Spleen (tissue), 11 donors: ENCODE measurements around the gene HNRNPD. TPM values are rescaled to one million over a fixed set of nuclear protein-coding genes. Genes with fewer than 3 reads are reported as not detected.

Experiments
- DNase-seq: peaks from one replicate; pipeline ENCODE4 v3.0.0-alpha.2; 2020
- H3K27ac ChIP-seq, 8 donors: fragments of 200-600 bp; sonication (generic) in 7 of 8; 1 replicate in 4 of 8; 2 replicates in 4 of 8; pipeline versions ENCODE4 v1.5.0 to v1.8.0; 2016 to 2021; ENCODE audit warnings: inconsistent platforms in 4 of 8, mild to moderate bottlenecking in 4 of 8, moderate library complexity in 1 of 8
- H3K27me3 ChIP-seq, 7 donors: fragments of 200-600 bp; sonication (generic) in 6 of 7; replicated peaks in 1 of 7; 1 replicate in 4 of 7; 2 replicates in 3 of 7; pipeline versions ENCODE4 v1.5.0 to v1.8.0; 2016 to 2021; ENCODE audit warnings: inconsistent platforms in 3 of 7, mild to moderate bottlenecking in 1 of 7
- H3K36me3 ChIP-seq, 6 donors: fragments of 200-600 bp; sonication (generic) in 5 of 6; 1 replicate in 4 of 6; 2 replicates in 2 of 6; pipeline versions ENCODE4 v1.5.0 to v1.8.0; 2016 to 2021; ENCODE audit warnings: inconsistent platforms in 2 of 6
- H3K4me1 ChIP-seq, 6 donors: fragments of 200-600 bp; sonication (generic) in 5 of 6; 1 replicate in 3 of 6; 2 replicates in 3 of 6; pipeline versions ENCODE4 v1.5.0 to v1.8.0; 2016 to 2021; ENCODE audit warnings: inconsistent platforms in 3 of 6
- H3K4me3 ChIP-seq, 8 donors: fragments of 200-600 bp; sonication (generic) in 7 of 8; 1 replicate in 4 of 8; 2 replicates in 4 of 8; pipeline versions ENCODE4 v1.5.0 to v1.8.0; 2016 to 2021; ENCODE audit warnings: inconsistent platforms in 4 of 8, mild to moderate bottlenecking in 4 of 8, moderate library complexity in 2 of 8
- H3K9me3 ChIP-seq, 8 donors: fragments of 200-600 bp; sonication (generic) in 7 of 8; 1 replicate in 4 of 8; 2 replicates in 4 of 8; pipeline versions ENCODE4 v1.5.0 to v1.8.0; 2016 to 2021; ENCODE audit warnings: inconsistent platforms in 4 of 8
- CTCF ChIP-seq, 11 experiments: fragments of 200-600 bp in 7 of 11; fragments of 450-650 bp in 4 of 11; sonication (generic) in 4 of 11; IDR thresholded peaks in 8 of 11; conservative IDR thresholded peaks in 3 of 11; 1 replicate in 7 of 11; 2 replicates in 4 of 11; pipeline versions ENCODE4 v1.4.0 to v1.8.0; 2016 to 2021; ENCODE audit warnings: antibody characterized with exemption in 11 of 11, inconsistent platforms in 4 of 11, mild to moderate bottlenecking in 1 of 11
- POLR2A ChIP-seq, 3 donors: fragments of 450-650 bp; IDR thresholded peaks; one replicate each; pipeline ENCODE4 v1.5.1; 2017; ENCODE audit warnings: antibody characterized with exemption in 3 of 3, mild to moderate bottlenecking in 1 of 3
- POLR2AphosphoS5 ChIP-seq, 3 donors: sonication (generic); formaldehyde crosslinking; IDR thresholded peaks; one replicate each; pipeline ENCODE4 v1.5.1; 2017; ENCODE audit warnings: antibody characterized with exemption in 3 of 3
- WGBS, 5 donors: extraction: QIAGEN DNeasy Blood & Tissue Kit in 3 of 5; methylation state at CpG; one replicate each; pipeline versions ENCODE4 v1.1.5 to v1.1.7; 2013 to 2018; 5-methylcytosine and 5-hydroxymethylcytosine counted together
- intact Hi-C: fragments of 100-400 bp; cut with DNase I; formaldehyde crosslinking; loops from one replicate; pipeline ENCODE4 v1.15.0; 2023; ENCODE audit warnings: low total_unique reads
- polyA plus RNA-seq, 3 donors: library from polyadenylated mRNA; stranded (reverse); fragments of 200-250 nt; gene quantifications; one replicate each; pipeline ENCODE4 v1.2.1, GENCODE V29; 2013
- total RNA-seq, 7 donors: library from RNA; depleted of rRNA in 3 of 7; stranded (reverse); fragments of >200 nt in 3 of 7; fragmentation: NEBNext Ultra II Directional in 4 of 7; extraction: Animal tissue kit (Norgen Biotek cat#: 25700) in 4 of 7; gene quantifications; one replicate each; pipeline versions ENCODE4 v1.1.0 to v1.2.1, GENCODE V29; 2016 to 2021
- donor health status: healthy with polysubstance abuse.
- donor health status: DM: no; HTN: no; CAD: no; lungs with moderate emphysema.
- donor health status: DM: no; HTN: no; CAD: no.
- donor health status: Bipolar disorder and iron deficiency.
- donor health status: healthy.
- donor health status: DM: no; HTN: no; CAD: no.
- donor health status: DM: yes; HTN: yes; CAD: no.

HNRNPD gene
- total and polyA plus RNA-seq, 10 donors, result 135 to 208 (median 184) TPM

DNA sequence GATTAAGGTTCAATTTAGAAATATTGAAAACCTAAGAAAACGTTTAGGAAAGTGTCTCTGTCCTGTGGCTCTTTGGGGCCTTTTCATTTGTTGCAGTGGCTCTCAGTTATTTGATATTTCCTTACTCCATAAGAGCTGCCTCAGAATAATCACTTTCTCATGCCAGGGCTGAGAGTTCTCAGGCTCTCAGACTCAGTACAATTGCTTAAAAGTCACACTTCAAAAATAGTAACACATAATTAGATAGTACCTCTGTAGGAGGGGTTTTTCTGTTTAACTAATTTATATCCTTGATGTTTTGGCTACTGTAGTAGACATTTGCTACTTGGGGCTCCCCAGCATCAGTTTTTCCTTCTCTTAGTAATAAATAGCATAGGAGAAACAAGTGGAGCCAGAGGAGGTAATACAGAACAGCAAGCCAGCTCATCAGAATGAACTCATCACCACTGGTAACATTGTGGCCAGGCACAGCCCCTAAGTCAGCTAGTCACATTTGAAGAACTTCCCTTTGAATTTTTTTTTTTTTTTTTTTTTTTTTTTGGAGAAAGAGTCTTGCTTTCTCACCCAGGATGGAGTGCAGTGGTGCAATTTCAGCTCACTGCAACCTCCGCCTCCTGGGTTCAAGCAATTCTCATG lies 8.0 kb upstream of the HNRNPD start:
- H3K4me1 ChIP-seq, result peaks cover 0 to 17% (median 0%) of the 10 kb centered on the region in 6 donors
- no peaks in the 10 kb centered on the region for H3K36me3 ChIP-seq
- no peaks in the 10 kb centered on the region for H3K27me3 ChIP-seq
- H3K4me3 ChIP-seq, result no peak overlapping the region
- H3K27ac ChIP-seq, result no peak overlapping the region
- WGBS, 5 donors, result 86 to 94% (median 88%) methylated on average over 2 of the region's 2 CpGs
- intact Hi-C loops, result no loop called here
- peaks cover 0 to 15% (median 0%) of the 10 kb centered on the region in 8 donors for H3K9me3 ChIP-seq
- DNase-seq, result no peak
- no peak for TF ChIP-seq CTCF (IDR thresholded peaks at IDR 0.05 in 8 of 11, conservative IDR thresholded peaks at IDR 0.05 in 3 of 11)
- TF ChIP-seq POLR2AphosphoS5 (IDR thresholded peaks at IDR 0.05), result no peak
- no peak for TF ChIP-seq POLR2A (IDR thresholded peaks at IDR 0.05)

- DNase-seq, result no peak
- no peak overlapping the region for H3K27ac ChIP-seq
- intact Hi-C loops, result no loop called here
- H3K36me3 ChIP-seq, result no peaks in the 10 kb centered on the region
- H3K4me3 ChIP-seq, result no peak overlapping the region
- WGBS, 5 donors, result 83 to 99% (median 97%) methylated on average over 3 of the region's 3 CpGs
- peaks cover 0 to 13% (median 0%) of the 10 kb centered on the region in 8 donors for H3K9me3 ChIP-seq
- H3K27me3 ChIP-seq, result no peaks in the 10 kb centered on the region
- peaks cover 2 to 22% (median 4%) of the 10 kb centered on the region in 6 donors for H3K4me1 ChIP-seq
- TF ChIP-seq POLR2AphosphoS5 (IDR thresholded peaks at IDR 0.05), result no peak
- no peak for TF ChIP-seq POLR2A (IDR thresholded peaks at IDR 0.05)
- no peak for TF ChIP-seq CTCF (IDR thresholded peaks at IDR 0.05 in 8 of 11, conservative IDR thresholded peaks at IDR 0.05 in 3 of 11)
Measured at GRCh38 chr4:82381235-82381634, 7.4 kb upstream of the HNRNPD start.

DNA sequence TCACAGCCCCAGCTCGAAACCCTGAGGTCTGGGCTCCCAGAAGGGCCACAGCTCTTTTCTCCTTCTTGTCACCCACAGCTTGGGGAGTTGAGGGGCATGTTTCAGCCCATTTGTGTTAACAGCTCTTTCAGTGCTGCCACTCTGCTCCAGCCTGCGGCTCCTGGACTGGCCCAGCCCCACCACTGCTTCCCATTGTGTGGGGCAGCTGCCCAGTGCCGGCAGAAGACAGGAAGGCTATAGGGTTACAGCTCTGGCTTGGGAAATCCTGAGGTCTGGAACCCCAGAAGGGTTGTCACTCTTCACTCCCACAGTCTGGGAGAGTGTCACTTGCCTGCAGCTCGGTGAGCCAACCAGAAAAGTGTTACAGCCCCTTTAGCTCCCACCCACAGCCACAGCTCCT lies 7.0 kb upstream of the HNRNPD start:
- H3K4me3 ChIP-seq, result no peak overlapping the region
- peaks cover 0 to 11% (median 0%) of the 10 kb centered on the region in 8 donors for H3K9me3 ChIP-seq
- H3K4me1 ChIP-seq, result peaks cover 3 to 26% (median 7%) of the 10 kb centered on the region in 6 donors
- no peak for DNase-seq
- H3K27me3 ChIP-seq, result no peaks in the 10 kb centered on the region
- H3K36me3 ChIP-seq, result no peaks in the 10 kb centered on the region
- intact Hi-C loops, result no loop called here
- no peak for TF ChIP-seq POLR2AphosphoS5 (IDR thresholded peaks at IDR 0.05)
- no peak for TF ChIP-seq POLR2A (IDR thresholded peaks at IDR 0.05)
- no peak for TF ChIP-seq CTCF (IDR thresholded peaks at IDR 0.05 in 8 of 11, conservative IDR thresholded peaks at IDR 0.05 in 3 of 11)
- WGBS, 5 donors, result 87 to 95% (median 89%) methylated on average over 4 of the region's 4 CpGs
- no peak overlapping the region for H3K27ac ChIP-seq

- H3K27ac ChIP-seq, result no peak overlapping the region
- TF ChIP-seq CTCF (IDR thresholded peaks at IDR 0.05 in 8 of 11, conservative IDR thresholded peaks at IDR 0.05 in 3 of 11), result no peak
- TF ChIP-seq POLR2AphosphoS5 (IDR thresholded peaks at IDR 0.05), result peak in 2 of 3 donors; percentile 8 to 19
- no peak for TF ChIP-seq POLR2A (IDR thresholded peaks at IDR 0.05)
- H3K27me3 ChIP-seq, result no peaks in the 10 kb centered on the region
- H3K4me1 ChIP-seq, result peaks cover 5 to 31% (median 12%) of the 10 kb centered on the region in 6 donors
- H3K4me3 ChIP-seq, result no peak overlapping the region
- intact Hi-C loops, result no loop called here
- no peaks in the 10 kb centered on the region for H3K36me3 ChIP-seq
- H3K9me3 ChIP-seq, result peaks cover 0 to 11% (median 0%) of the 10 kb centered on the region in 8 donors
- no peak for DNase-seq
- 92 to 97% (median 96%) methylated on average over 6 to 9 of the region's 9 CpGs for WGBS, 5 donors
Measured at GRCh38 chr4:82380344-82380743, 6.6 kb upstream of the HNRNPD start.
